Colon (tissue), 2 donors: Measurements from ENCODE around the gene UTP4.
"Not testable (repeated sequence)": the region's sequence is repeated elsewhere in the genome, so short reads cannot be mapped to it uniquely, and the experiment has no call there.

ENCODE experiments used
- FAIRE-seq: peaks from 2 replicates; lab custom pipeline; 2012; peaks lifted over from hg19 to GRCh38; lab: Jason Lieb, UNC
- donor health status: control.
- donor health status: control.

The UTP4 gene

GRCh38 chr16:69131167-69131838 lies 1.1 kb upstream of the UTP4 start:
- FAIRE-seq: no peak

- no peak for FAIRE-seq
Measured at GRCh38 chr16:69131839-69132423, 518 bp upstream of the UTP4 start.

- no peak for FAIRE-seq
Measured at GRCh38 chr16:69133373-69133954, 1.0 kb downstream of the UTP4 start.

- no peak for FAIRE-seq
Measured at GRCh38 chr16:69138608-69139007, 6.2 kb downstream of the UTP4 start.

GRCh38 chr16:69139464-69139863 lies 7.0 kb downstream of the UTP4 start:
- not testable (repeated sequence) for FAIRE-seq

- no peak for FAIRE-seq
Measured at GRCh38 chr16:69141014-69141413, 8.6 kb downstream of the UTP4 start.

- no peak for FAIRE-seq
Measured at GRCh38 chr16:69141936-69142335, 9.5 kb downstream of the UTP4 start.

- FAIRE-seq: no peak
Measured at GRCh38 chr16:69143116-69143515, 10.7 kb downstream of the UTP4 start.

GRCh38 chr16:69145658-69146057 lies 13.2 kb downstream of the UTP4 start:
- FAIRE-seq: no peak

GRCh38 chr16:69149621-69150020 lies 17.2 kb downstream of the UTP4 start:
- FAIRE-seq: not testable (repeated sequence)

GRCh38 chr16:69150146-69150865 lies 17.9 kb downstream of the UTP4 start:
- peak; percentile 14 for FAIRE-seq

GRCh38 chr16:69157196-69157595 lies 24.7 kb downstream of the UTP4 start:
- no peak for FAIRE-seq

- FAIRE-seq: no peak
Measured at GRCh38 chr16:69160192-69160591, 27.7 kb downstream of the UTP4 start.

- no peak for FAIRE-seq
Measured at GRCh38 chr16:69165584-69165983, 33.1 kb downstream of the UTP4 start.

- no peak for FAIRE-seq
Measured at GRCh38 chr16:69166221-69166833, 33.9 kb downstream of the UTP4 start.

- no peak for FAIRE-seq
Measured at GRCh38 chr16:69166946-69167930, 34.8 kb downstream of the UTP4 start.

GRCh38 chr16:69169051-69169450 lies 36.6 kb downstream of the UTP4 start:
- FAIRE-seq: no peak

- no peak for FAIRE-seq
Measured at GRCh38 chr16:69169607-69170352, 37.3 kb downstream of the UTP4 start.

- no peak for FAIRE-seq
Measured at GRCh38 chr16:69171325-69172084, 39.1 kb downstream of the UTP4 start.
